HFF-Myc (cell line): ENCODE results near the gene CARM1.

Source experiments
- DNase-seq: peaks from one replicate; pipeline ENCODE4 v3.0.0-alpha.2; 2011; ENCODE audit warnings: low read depth; ENCODE audit errors: extremely low read depth
- H3K4me3 ChIP-seq: replicated peaks from 2 replicates; pipeline ENCODE4 v1.5.1; 2011; ENCODE audit warnings: low read depth, mild to moderate bottlenecking, control low read depth, low read length
- CTCF ChIP-seq: IDR thresholded peaks from 2 replicates; pipeline ENCODE4 v1.5.1; 2012; ENCODE audit warnings: mild to moderate bottlenecking, low read depth, low read length, control low read depth; ENCODE audit errors: missing control alignments

CARM1 gene

GRCh38 chr19:10918359-10918758 lies 47.0 kb downstream of the CARM1 start:
- H3K4me3 ChIP-seq = no peak overlapping the region
- no peak for DNase-seq
- TF ChIP-seq CTCF = no peak

GRCh38 chr19:10919352-10920287 lies 48.3 kb downstream of the CARM1 start:
- no peak for DNase-seq
- no peak overlapping the region for H3K4me3 ChIP-seq
- TF ChIP-seq CTCF = no peak

- no peak overlapping the region for H3K4me3 ChIP-seq
- TF ChIP-seq CTCF = no peak
- DNase-seq = no peak
Measured at GRCh38 chr19:10920288-10920655, 48.9 kb downstream of the CARM1 start.

GRCh38 chr19:10920781-10921180 lies 49.4 kb downstream of the CARM1 start:
- TF ChIP-seq CTCF = no peak
- no peak overlapping the region for H3K4me3 ChIP-seq
- DNase-seq = no peak

GRCh38 chr19:10921199-10921909 lies 50.0 kb downstream of the CARM1 start:
- no peak for DNase-seq
- TF ChIP-seq CTCF = no peak
- no peak overlapping the region for H3K4me3 ChIP-seq

- H3K4me3 ChIP-seq = no peak overlapping the region
- TF ChIP-seq CTCF = no peak
Measured at GRCh38 chr19:10921910-10922637, 50.7 kb downstream of the CARM1 start.

More at GRCh38 chr19:10921910-10922637, 50.7 kb downstream of the CARM1 start:
- no peak for DNase-seq
